Activated T-helper 2 cell treated with anti-CD3 and anti-CD28 coated beads, Interferon-gamma antibody, Interleukin-2, Interleukin-4, amounts not matched to agents 10 μg/mL and 5 μg/mL and 100 μg/mL, durations not matched to agents 14 hours and 24 hours and 36 hours (primary cell): ENCODE data around the gene TYSND1. TPM values are rescaled to one million over a fixed set of nuclear protein-coding genes. Genes with fewer than 3 reads are reported as not detected.
"Not testable (repeated sequence)": the region's sequence is repeated elsewhere in the genome, so short reads cannot be mapped to it uniquely, and the experiment has no call there.

Experiments
- DNase-seq: peaks from one replicate; pipeline ENCODE4 v3.0.0; 2021; ENCODE audit warnings: low spot score
- H3K27ac Mint-ChIP-seq: one replicate; pipeline ENCODE4 v1.8.0; 2021; ENCODE audit warnings: mixed read lengths
- H3K27me3 Mint-ChIP-seq: one replicate; pipeline ENCODE4 v1.8.0; 2021; ENCODE audit warnings: low read depth, mixed read lengths
- H3K36me3 Mint-ChIP-seq: one replicate; pipeline ENCODE4 v1.8.0; 2021; ENCODE audit warnings: low read depth, mixed read lengths
- H3K4me1 Mint-ChIP-seq: one replicate; pipeline ENCODE4 v1.8.0; 2021; ENCODE audit warnings: low read depth, mixed read lengths
- H3K4me3 Mint-ChIP-seq: one replicate; pipeline ENCODE4 v1.8.0; 2021; ENCODE audit warnings: low read depth, mild to moderate bottlenecking, moderate library complexity, mixed read lengths
- H3K9me3 Mint-ChIP-seq: one replicate; pipeline ENCODE4 v1.8.0; 2021; ENCODE audit warnings: mixed read lengths
- intact Hi-C: fragments of 100-400 bp; cut with micrococcal nuclease; formaldehyde crosslinking; loops from one replicate; pipeline ENCODE4 v1.15.1; 2023
- total RNA-seq: library from RNA; stranded (reverse); gene quantifications from 2 replicates; pipeline ENCODE4 v1.2.3, GENCODE V29; 2022

The TYSND1 gene
- total RNA-seq, 1 donor from 2014 or later, result 13.6 TPM

DNA sequence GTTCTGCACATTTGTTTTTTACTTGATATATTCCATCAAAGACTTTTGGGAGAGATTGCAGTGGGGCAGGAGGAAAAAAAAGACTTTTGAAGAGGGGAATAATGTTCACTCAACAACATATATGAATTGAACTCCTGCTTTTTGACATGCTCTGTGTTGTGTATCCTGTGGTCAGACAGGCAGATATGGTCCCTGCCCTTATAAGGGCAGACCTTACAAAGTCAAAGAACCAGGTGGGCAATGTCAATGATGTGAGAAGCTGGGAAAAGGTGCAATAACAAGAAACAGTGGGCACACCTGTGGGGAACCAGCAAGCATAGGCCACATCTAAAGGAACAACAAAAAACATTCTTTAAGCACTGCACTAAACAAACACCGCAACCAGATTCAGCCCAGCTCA lies 22.1 kb downstream of the TYSND1 start:
- Mint-ChIP-seq H3K36me3 (no peaks in the 10 kb centered on the region), H3K27me3 (no peaks in the 10 kb centered on the region), H3K4me1 (no peaks in the 10 kb centered on the region), H3K27ac (no peak overlapping the region), H3K4me3 (no peak overlapping the region), H3K9me3 (no peaks in the 10 kb centered on the region)
- DNase-seq, result no peak
- intact Hi-C loops, result no loop called here

DNA sequence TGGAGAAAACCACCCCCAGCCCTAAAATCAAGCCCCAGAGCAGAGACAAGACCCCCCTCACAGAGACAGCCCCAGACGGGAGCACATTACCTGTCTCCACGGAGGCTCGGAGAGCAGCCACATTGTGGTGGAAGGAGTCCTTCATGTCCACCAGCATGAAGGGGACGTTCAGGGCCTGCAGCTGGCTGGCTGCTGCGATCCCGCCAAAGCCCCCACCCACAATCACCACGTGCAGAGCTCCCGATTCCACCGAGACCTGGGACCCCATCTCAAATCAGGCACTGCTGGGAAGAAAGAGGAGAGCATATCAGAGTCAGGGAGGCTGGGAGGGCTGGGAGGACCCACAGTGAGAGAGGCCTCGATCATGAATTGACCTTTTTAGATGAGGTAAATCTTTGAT lies 22.7 kb downstream of the TYSND1 start:
- Mint-ChIP-seq H3K4me1 (no peaks in the 10 kb centered on the region), H3K27me3 (no peaks in the 10 kb centered on the region), H3K36me3 (no peaks in the 10 kb centered on the region), H3K4me3 (no peak overlapping the region), H3K27ac (no peak overlapping the region), H3K9me3 (no peaks in the 10 kb centered on the region)
- intact Hi-C loops, result no loop called here
- DNase-seq, result no peak

DNA sequence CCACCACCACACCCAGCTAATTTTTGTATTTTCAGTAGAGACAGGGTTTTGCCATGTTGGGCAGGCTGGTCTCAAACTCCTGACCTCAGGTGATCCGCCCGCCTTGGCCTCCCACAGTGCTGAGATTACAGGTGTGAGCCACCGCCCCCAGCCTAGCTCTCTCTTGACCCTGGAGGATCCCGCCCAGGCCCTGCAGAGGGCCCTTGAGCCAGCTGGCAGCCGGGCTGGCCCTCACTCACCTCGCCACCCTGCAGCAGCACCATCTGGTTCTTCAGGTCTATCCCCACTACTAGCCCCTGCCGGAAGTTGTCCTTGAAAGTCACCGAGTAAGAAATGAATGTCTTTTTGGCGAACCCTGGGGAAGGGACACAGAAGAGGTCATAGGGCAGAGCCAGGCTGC lies 23.3 kb downstream of the TYSND1 start:
- H3K36me3 Mint-ChIP-seq, H3K27ac Mint-ChIP-seq, H3K9me3 Mint-ChIP-seq, H3K4me3 Mint-ChIP-seq, intact Hi-C loops, H3K27me3 Mint-ChIP-seq, H3K4me1 Mint-ChIP-seq, DNase-seq: not testable (repeated sequence)

DNA sequence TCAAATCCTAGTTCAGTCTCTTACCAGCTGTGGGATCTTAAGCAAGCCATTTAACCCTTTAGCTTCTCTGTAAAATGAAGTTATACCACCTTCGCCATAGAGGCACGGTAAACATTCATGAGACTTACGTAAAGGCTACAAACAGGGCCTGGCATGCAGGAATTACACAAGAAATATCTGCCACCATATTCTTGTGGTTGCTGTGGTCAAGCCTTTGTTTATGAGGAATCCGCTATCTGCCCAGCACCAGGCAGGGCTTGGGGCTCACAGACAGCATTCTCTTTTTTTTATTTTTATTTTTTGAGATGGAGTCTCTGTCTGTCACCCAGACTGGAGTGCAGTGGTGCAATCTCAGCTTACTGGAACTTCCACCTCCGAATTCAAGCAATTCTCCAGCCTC lies 23.8 kb downstream of the TYSND1 start:
- H3K27me3 Mint-ChIP-seq, result no peaks in the 10 kb centered on the region
- DNase-seq, result no peak
- no peaks in the 10 kb centered on the region for H3K9me3 Mint-ChIP-seq
- intact Hi-C loops, result no loop called here
- no peaks in the 10 kb centered on the region for H3K4me1 Mint-ChIP-seq
- no peaks in the 10 kb centered on the region for H3K36me3 Mint-ChIP-seq
- no peak overlapping the region for H3K27ac Mint-ChIP-seq
- H3K4me3 Mint-ChIP-seq, result no peak overlapping the region

DNA sequence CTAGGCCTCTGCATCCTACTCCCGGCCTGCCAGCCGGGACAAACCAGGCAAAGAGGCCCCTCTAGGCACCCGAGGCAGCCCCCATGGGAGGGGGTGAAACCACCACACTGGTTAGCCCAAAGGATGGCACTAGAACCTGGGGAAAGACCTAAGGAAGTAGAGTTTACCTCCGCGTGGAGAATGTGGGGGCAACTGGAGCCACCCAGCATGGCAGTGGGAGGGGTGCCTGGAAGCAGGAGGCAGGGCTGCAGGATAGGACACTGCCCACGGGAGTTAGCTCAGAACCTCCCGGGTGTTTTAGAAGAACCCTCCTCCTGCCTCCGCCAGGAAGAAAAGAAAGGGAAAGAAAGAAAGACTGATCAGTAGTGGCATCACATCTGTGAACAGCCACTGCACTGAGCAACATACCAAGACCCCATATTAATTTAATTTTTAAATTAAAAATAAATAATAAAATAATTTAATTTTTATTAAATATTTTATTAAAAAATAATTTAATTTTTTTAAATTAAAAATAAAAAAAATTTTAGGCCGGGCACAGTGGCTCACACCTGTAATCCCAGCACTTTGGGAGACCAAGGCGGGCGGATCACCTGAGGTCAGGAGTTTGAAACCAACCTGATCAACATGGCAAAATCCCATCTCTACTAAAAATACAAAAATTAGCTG lies 25.1 kb downstream of the TYSND1 start:
- H3K4me3 Mint-ChIP-seq, result no peak overlapping the region
- no peak for DNase-seq
- intact Hi-C loops, result no loop called here
- H3K27me3 Mint-ChIP-seq, result no peaks in the 10 kb centered on the region
- H3K27ac Mint-ChIP-seq, result no peak overlapping the region
- no peaks in the 10 kb centered on the region for H3K36me3 Mint-ChIP-seq
- H3K9me3 Mint-ChIP-seq, result no peaks in the 10 kb centered on the region
- no peaks in the 10 kb centered on the region for H3K4me1 Mint-ChIP-seq

DNA sequence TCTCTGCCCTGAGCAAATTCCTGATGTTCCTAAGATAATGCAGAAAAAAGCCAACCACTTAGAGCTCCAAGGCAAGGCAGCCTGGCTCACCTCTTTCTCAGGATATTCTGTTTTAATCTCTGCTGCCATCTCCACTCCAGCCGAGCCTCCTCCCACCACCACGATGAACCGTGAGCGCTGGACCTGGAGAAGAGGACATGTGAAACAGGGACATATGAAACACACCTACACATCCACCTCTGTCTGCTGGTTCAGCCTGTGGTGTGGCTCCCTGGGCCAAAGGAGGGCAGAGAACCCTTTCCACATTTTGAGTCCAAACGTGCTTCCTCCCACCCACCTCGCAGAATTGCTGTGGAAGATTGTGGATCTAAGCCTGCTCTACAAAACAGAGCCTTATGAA lies 26.1 kb downstream of the TYSND1 start:
- intact Hi-C loops, result no loop called here
- Mint-ChIP-seq H3K27me3 (no peaks in the 10 kb centered on the region), H3K4me3 (no peak overlapping the region), H3K9me3 (no peaks in the 10 kb centered on the region), H3K4me1 (peaks cover 2% of the 10 kb centered on the region), H3K27ac (no peak overlapping the region), H3K36me3 (peaks cover 2% of the 10 kb centered on the region)
- DNase-seq, result no peak

DNA sequence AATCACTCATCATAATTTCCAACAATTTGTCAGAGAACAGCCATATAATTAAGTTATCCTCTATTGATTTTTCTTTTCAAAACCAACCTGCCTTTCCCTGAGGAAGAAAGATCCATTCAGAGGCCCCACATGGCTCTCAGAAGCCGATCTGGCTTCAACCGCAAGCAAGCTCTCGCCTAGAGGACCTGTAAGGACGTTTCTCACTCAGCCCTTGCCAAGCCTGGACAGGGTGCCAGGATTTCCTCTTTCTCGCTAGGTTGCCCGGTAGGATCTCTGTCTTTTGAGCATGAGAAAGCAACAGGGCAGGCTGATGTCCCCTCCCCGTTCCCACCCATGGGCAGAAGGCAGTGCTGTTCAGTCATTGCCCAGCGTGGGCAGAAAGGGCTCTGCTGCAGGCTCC lies 26.9 kb downstream of the TYSND1 start:
- H3K4me1 Mint-ChIP-seq, result peaks cover 2% of the 10 kb centered on the region
- intact Hi-C loops, result no loop called here
- H3K27me3 Mint-ChIP-seq, result no peaks in the 10 kb centered on the region

DNA sequence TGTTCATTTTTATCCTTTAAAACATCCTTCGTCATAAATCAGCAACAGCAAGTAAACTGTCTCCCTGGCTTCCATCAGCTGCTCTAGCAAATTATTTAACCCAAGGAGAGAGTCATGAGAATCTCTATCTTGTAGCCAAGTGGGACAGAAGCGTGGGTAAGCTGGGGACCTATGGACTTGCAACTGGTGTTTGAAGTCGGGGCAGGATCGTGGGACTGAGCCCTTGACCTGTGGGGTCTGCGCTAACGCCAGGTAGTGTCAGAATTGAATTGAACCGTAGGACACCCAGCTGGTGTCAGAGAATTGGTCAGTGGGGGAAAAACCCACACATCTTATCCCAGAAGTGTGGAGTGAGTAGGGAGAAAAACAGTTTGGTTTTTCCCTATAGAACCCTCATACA lies 27.3 kb downstream of the TYSND1 start:
- no peak for DNase-seq
- H3K4me1 Mint-ChIP-seq, result peaks cover 2% of the 10 kb centered on the region

More for the DNA sequence above, 26.9 kb downstream of the TYSND1 start:
- Mint-ChIP-seq H3K36me3 (peaks cover 2% of the 10 kb centered on the region), H3K4me3 (no peak overlapping the region), H3K27ac (no peak overlapping the region), H3K9me3 (no peaks in the 10 kb centered on the region)
- DNase-seq, result no peak

DNA sequence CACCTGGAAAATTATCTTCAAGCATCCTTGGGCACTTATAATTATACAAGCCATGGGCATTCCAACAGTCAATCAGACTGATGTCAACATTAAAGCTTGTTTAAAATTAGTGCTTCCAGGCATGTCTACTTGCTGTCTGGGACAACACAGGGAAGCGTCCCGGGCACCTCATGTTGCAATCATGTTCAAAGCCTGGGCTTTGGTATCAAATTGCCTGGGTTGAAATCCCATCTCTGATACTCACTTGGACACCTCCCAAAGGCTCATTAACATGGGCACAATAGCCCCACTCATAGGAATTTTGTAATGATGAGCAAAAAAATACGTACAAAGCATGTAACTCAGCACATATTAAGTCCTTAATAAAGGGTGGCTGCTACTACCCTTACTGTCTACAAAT lies 28.3 kb downstream of the TYSND1 start:
- Mint-ChIP-seq H3K4me1 (peaks cover 2% of the 10 kb centered on the region), H3K4me3 (no peak overlapping the region), H3K27ac (no peak overlapping the region), H3K36me3 (peaks cover 2% of the 10 kb centered on the region), H3K9me3 (no peaks in the 10 kb centered on the region), H3K27me3 (no peaks in the 10 kb centered on the region)
- no peak for DNase-seq
- intact Hi-C loops, result no loop called here

More for the DNA sequence above, 27.3 kb downstream of the TYSND1 start:
- H3K9me3 Mint-ChIP-seq, result no peaks in the 10 kb centered on the region
- peaks cover 2% of the 10 kb centered on the region for H3K36me3 Mint-ChIP-seq
- H3K27ac Mint-ChIP-seq, result no peak overlapping the region
- no peak overlapping the region for H3K4me3 Mint-ChIP-seq
- intact Hi-C loops, result no loop called here
- H3K27me3 Mint-ChIP-seq, result no peaks in the 10 kb centered on the region

DNA sequence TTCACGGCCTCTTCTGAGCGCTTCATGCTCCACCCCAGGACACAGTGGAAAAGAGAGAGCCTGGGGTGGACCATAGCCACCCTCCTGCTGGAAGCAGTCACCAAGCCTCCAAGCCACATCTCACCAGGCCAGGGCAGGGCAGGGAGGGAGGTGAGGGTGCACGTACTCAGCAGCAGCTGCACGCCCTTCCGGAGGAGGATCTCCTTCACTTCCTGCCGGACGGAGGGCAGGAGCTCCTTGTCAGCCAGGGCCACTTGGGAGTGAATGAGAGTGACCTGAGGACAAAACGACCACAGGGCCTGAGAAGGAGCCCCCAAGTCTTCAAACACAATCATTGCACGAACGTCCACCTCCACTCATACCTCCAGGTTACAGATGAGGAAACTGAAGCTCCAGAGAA lies 28.9 kb downstream of the TYSND1 start:
- DNase-seq, result no peak
- H3K36me3 Mint-ChIP-seq, result peaks cover 2% of the 10 kb centered on the region
- H3K4me1 Mint-ChIP-seq, result peaks cover 2% of the 10 kb centered on the region
- H3K27me3 Mint-ChIP-seq, result no peaks in the 10 kb centered on the region
- H3K4me3 Mint-ChIP-seq, result no peak overlapping the region
- intact Hi-C loops, result no loop called here
- no peak overlapping the region for H3K27ac Mint-ChIP-seq
- H3K9me3 Mint-ChIP-seq, result no peaks in the 10 kb centered on the region

DNA sequence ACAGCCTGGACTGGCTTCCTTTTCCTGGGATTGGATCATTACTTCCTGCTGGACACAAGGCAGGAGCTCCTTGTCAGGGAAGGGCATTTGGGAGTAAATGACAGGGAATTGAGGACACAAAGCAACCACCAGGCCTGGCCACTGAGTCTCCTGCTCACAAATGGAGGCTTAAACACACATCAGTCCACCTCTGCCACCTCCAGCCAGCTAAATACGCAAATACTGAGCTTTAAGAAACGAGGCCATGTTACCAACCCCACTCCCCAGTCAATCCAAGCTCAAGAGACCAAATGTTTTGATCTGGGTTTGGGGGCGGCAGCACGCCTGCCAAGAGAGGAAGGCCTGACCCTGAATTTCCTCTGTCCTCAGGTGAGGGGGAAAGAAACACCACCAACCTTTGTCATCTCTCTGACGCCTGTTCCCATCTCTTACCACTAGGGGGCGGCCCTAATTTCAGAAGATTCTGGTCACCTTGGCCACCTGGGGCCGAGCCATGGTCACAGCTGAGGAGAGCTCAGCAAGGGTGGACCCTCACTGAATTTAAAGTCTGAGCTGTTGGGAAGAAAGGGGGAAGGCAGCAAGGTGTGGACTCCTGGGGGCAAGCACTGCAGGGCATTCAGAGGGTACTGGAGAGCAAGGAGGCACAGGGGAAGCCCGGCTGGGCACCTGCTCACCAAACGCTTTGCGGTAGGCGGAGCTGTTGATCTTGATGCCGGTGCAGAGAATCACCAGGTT lies 30.4 kb downstream of the TYSND1 start:
- Mint-ChIP-seq H3K4me3 (no peak overlapping the region), H3K27me3 (no peaks in the 10 kb centered on the region), H3K36me3 (peaks cover 5% of the 10 kb centered on the region), H3K9me3 (no peaks in the 10 kb centered on the region), H3K4me1 (peaks cover 2% of the 10 kb centered on the region), H3K27ac (no peak overlapping the region)
- peak; percentile 42 for DNase-seq
- intact Hi-C loops, result loop anchor here (1.0 kb wide), 1 partner anchor 30 kb away; the partner anchor contains the start of gene TYSND1

DNA sequence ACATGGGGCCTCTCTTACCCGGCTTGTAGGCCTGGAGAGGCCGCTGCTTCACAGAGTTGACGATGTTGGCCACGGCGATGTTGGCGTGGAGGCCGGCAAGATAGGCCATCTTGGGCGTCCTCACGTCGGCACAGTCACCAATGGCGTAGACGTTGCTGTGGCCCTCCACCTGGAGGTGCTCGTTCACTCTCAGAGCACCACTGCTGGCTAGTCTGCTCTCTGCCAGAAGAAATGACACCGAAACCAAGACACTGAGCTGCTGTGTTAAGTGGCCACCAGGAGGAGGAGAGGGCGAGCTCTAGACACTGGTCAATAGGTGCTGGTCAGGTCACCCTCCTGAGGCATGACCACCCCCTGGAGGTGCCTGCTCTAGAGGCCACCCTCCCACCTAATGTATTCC lies 31.6 kb downstream of the TYSND1 start:
- no peak overlapping the region for H3K4me3 Mint-ChIP-seq
- H3K4me1 Mint-ChIP-seq, result peaks cover 2% of the 10 kb centered on the region
- no peaks in the 10 kb centered on the region for H3K27me3 Mint-ChIP-seq
- no peak overlapping the region for H3K27ac Mint-ChIP-seq
- DNase-seq, result no peak
- intact Hi-C loops, result no loop called here
- peaks cover 5% of the 10 kb centered on the region for H3K36me3 Mint-ChIP-seq
- H3K9me3 Mint-ChIP-seq, result no peaks in the 10 kb centered on the region

DNA sequence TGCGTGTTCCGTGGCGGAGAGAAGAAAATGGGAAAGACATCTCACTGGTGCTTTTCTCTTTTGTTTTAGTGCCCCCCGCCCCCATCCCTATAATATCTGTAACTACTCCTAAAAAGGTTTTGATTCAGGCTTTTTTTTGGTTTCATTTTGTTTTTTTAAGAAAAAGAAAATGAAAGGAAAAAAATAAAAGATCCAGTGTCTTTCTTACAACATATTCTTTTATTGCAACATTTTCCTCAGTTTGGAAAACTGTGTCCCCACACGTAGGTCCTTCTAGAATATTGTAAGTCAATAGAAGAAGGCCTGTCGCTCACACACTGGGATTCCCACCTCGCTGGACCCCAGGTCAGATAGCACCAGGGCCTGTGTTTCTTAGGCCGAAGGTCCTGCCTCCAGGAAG lies 34.4 kb downstream of the TYSND1 start:
- no peak for DNase-seq
- no peak overlapping the region for H3K27ac Mint-ChIP-seq
- intact Hi-C loops, result no loop called here
- H3K36me3 Mint-ChIP-seq, result peaks cover 5% of the 10 kb centered on the region
- H3K4me1 Mint-ChIP-seq, result peaks cover 2% of the 10 kb centered on the region
- no peak overlapping the region for H3K4me3 Mint-ChIP-seq
- no peaks in the 10 kb centered on the region for H3K27me3 Mint-ChIP-seq
- H3K9me3 Mint-ChIP-seq, result no peaks in the 10 kb centered on the region
